Effector CD8-positive, alpha-beta T cell (primary cell): ENCODE data around the gene COX4I1.
A peak's percentile ranks its signal among the peaks of the same experiment; 100 is the strongest.

ENCODE experiments used
- DNase-seq: peaks from one replicate; lab custom pipeline; 2025; lab: John Stamatoyannopoulos, UW
- total RNA-seq, 4 experiments: gene quantifications; one replicate each; lab custom pipeline; 2026; lab: John Stamatoyannopoulos, UW

COX4I1 gene
- total RNA-seq = 147 to 292 (median 210) reads per million in 4 experiments

DNA sequence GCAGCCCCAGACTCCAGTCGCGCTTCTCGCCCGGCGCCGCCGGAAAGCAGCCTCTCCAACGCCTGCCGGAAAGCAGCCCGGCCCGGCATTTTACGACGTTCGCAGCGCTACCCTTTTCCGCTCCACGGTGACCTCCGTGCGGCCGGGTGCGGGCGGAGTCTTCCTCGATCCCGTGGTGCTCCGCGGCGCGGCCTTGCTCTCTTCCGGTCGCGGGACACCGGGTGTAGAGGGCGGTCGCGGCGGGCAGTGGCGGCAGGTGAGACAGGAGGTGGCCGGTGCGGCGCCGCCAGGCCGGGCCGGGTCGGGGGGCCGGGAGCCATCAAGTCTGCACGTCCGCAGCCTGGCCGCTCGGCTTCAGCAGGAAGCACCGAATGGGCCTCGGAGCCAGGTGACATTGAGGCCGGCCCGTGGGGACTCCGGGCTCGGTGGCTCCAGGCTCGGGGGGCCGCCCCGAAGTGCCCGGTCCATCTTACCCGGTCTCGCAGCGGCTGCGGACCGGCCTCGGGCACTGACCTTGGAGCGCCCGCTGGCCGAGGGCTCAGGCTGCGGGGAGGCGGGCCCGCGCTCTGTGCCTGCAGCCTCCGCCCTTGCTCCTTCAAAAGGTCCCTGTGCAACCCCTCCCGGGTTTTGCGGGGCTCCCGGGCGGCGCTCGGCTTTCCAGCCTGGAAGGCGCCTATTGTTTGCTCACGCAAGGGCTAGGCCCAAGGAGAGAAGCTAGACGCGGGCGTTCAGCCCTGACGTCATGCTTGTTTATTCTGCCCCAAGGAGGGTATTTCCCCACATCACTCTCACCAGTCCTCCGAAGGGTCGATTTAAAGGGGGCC, at the start of gene COX4I1, which contains the start of gene EMC8:
COX4I1 (plus strand) TSS at position 199 of the 824 bp plus-strand sequence. CDS start 1,511 bp downstream, outside the sequence.
EMC8 (minus strand) TSS at position 48 of the 824 bp plus-strand sequence. CDS start 249 bp downstream, outside the sequence.
- DNase-seq = peak; percentile 83

DNA sequence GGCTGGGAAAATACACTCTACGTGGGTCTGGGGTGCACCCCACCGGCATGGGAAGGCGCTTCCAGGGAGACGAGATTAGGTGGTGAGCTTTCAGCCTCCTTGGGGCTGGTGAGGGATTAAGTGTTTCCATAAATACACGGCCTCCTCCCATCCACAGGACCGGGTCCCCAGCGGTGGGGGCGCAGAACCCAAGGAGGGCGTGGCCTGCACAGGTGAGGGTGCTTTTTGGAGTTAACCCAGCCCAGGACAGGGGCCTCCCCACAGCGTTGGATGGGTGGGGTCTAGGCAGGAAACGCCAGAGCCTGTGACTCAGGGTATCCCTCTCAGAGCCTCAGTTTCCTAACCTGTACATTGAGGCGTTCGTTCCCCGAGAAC, 49.7 kb upstream of the COX4I1 start:
- DNase-seq = no peak

DNA sequence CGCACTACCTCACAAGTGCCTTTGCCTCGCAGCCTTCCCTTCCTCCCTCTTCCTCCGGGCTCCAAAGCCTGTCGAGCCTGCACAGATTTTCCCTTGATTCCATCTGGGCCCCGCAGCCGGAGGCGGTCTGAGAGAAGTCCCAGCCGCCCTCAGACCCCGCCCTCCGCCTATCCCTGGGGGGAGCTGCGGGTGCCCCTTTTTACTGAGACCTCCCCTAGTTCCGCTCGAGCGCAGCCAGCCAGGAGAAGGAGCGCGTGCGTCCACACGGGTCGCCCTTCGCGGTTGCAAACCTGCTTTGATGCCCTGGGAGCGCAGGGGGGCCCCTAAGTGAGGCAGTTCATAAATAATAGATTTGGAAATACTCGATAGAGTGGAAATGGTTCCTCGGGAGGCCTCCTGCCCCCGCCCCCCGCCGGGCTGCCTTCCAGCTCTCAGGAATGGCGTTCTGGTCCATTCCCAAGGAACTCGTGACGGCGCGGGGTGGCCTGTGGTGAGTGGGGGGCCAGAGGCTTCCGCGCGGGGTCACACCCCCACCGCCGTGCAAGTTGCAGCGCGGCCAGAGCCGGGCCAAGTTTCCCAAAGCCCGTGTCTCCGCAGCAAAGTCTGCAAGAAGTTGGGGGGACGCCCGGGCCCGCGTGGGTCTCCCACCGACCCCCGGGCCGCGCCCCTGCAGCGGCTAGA, 49.2 kb upstream of the COX4I1 start:
- peak; percentile 23 for DNase-seq

DNA sequence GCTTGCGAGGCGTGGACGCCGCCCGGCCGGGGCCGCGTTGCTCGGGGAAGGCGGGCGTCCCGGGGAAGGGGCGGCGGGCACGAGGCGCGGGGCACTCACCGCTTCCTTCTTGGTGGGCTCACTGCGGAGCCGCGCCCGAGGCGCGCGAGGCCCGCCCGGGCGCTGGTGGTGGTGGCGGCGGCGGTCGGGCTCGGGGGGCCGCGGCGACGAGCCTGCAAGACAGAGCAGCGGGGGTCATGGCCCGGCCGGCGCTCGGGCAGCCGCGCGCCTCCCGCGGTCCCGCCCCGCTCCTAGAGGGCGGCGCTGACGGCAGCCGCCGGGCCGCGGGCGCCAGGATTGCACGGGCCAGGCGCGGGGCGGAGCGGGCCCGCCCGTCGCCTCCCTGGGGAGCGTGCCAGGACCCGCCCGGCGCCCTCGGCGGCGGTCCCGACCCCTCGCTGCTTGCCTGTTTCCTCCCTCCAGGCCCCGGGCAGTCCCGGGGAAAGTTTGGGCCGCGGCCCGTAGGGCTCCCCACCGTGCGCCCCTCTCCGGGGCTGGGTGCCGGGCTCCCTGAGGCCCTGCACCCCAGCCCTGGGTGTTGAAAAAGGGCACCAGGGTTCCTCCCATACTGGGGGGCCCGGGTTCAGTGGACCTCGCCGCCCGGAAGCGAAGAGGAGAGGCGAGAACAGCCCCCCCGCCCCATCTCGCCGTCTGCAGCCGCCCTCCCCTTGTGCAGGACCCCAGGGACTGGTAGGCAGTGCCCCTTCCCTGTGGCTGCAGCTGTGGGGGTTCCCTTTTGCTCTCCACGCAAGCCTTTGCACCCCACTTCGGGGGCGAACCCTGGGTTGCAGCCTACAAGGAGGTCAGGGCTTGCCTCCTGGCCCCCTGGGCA, 48.4 kb upstream of the COX4I1 start, which contains the start of gene C16orf74:
C16orf74 (minus strand) TSS at position 270 of the 871 bp plus-strand sequence. CDS start 15,879 bp downstream, outside the sequence.
- DNase-seq = no peak

DNA sequence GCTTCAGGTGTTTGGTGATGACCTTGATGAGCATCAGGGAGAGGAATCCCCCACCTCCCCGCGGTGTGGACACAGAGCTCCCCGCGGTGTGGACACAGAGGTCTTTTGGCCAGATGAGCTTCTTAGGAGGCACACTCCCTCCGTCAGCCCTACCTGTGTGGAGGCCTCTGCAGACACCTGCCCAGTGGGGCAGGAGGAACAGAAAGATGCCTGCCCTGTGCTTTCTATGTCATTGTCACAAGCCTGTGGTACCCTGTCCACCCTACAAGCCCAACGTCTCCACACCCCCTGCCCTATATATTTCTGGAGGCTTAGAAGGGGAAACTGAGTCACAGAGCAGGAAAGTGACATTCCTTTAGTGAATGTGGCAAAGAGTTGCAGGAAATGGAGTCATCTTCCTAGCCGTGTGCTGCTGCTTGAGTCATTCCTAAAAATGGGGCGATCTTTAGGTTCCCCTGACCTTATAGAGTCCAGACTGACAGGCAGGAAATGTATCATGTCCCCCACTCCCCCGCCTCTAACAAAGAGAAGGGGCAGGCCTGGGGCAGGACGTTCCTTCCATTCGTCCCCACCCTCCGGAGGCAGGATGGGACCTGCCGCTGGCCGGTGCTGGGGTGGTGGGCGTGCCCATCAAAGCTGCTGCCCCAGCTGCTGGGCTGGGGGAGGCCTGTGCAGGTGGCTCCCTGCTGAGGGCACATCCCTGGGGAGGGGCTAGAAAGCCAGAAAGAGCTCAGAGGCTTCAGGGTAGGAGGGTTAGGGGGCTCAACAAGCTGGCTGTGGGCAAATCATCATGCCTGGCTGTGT, 47.6 kb upstream of the COX4I1 start:
- no peak for DNase-seq

DNA sequence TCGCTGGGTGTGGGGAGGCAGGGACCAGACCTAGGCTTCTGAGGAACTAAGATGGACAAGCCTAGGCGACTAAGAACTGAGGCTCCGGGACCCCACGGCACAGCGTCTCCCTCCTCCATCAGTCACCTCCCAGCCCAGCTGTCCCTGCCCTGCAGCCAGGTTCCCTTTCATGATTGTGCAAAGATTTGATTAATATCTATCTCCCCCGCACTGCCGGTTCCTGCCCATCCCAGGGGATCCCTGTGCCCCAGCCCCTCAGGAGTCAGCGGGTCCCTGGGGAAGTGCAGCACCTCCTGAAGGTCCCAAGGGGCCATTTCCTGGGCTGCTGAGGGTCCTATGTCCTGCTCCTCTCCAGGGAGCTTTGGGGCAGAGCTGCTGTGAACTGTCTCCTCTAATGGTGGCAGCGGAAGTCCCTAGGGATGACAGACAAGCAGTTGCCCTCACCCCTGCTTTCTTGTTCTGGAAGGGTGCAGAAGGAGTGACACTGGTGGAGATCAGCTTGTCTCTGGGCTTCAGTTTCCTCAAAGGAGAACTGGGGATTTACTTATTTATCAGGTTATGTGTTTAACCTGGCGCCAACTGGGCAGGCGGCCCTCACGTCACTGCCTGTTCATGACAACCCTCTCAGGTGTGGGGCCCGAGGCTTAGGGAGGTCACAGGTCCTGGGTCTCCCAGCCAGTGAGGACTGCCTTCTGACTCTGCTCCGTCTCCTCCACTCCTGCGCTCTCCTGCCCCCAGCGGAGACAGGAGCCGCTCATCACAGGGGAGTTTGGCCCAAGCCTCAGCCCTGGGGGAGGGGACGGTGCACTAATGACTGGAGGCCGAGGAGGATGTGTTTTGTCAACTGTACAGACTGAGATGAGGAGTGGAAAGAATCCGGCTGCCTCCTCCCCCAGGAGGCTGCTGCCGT, 46.7 kb upstream of the COX4I1 start:
- no peak for DNase-seq

DNA sequence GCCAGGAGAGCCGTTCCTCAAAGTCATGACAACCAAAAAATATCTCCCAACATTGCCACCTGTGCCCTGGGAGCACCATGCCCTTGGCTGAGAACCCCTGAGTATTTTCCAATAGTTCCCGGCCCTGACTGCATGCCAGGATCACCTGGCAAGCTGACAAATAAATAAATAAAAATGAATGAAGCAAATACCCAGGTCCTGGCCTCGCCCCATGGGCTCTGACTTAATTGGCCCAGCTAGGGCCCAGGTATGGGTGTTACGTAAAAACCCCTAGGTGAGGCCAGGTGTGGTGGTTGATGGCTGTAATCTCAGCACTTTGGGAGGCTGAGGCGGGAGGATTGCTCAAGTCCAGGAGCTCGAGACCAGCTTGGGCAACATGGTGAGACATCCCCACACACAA, 45.9 kb upstream of the COX4I1 start:
- DNase-seq = no peak

DNA sequence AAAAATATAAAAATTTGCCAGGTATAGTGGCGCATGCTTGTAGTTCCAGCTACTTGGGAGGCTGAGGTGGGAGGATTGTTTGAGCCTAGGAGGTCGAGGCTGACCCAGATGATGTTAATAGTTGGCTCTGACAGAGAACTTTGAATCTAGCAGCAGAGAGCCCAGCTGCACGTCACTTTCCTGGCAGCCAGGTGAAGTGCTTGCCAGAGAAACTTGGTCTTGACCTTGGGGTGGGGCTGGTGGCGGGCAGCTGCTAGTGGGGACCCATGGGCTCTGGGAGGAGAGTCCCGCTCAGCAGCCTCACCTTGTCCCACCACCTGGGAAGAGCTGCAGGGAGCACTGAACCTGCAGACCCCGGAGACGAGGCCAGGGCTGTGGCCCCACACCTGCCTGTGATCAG, 45.5 kb upstream of the COX4I1 start:
- DNase-seq = no peak

DNA sequence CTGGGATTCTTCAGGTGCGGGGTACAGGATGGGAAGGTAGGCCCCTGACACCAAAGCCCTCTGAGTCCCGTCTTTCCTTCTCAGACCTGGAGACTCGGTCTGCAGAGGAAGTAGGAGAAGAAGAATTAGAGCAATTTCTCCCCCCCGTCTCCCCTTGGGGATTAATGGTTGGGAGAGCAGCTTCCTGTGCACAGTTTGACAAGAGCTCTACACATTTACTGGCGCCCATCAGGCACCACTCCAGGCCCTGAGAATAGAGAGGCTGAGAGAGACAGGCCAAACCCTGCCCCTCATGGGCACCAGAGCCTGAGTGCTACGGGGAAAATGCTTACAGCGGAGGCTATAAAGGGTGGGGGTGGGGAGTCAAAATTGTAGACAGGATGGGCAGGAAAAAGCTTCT, 45.1 kb upstream of the COX4I1 start:
- DNase-seq = no peak

DNA sequence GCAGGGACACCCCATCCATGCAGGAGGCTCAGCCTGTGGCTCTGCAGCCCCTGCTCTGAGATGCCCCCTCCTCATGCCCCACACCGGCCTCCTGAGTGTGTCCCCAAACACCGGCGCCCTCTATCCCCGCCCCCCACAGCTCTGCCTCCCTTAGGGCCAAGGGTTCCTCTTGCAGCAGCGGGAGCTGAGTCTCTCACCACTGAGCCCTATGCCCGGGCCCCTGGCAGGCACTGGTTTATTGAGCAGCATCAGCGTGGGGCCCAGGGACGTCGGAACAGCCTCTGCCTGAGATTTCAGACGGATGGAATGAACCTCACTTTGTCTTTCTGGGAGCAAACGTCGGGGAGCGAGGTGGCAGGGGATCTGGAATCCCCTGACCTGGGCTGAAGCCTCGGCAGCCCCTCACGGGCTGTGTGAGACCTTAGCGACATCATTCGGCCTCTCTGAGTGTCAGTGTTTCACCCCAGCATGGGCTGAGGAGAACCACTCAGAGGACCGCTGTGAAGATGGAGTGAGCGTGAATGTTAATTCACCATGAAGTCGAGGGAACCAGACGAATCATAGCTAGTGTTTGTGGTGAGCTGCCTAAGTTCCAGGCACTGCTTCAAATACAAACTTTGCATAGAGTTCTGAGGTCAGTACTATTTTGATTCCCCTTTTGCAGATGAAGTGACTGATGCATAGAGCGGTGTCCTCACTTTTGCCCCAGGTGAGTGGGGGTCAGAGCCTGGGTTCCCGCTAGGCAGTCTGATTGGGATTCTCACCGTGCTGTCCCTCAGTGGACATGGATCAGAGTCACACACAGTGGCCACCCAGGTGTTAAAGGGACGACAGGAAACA, 43.3 kb upstream of the COX4I1 start:
- DNase-seq = no peak

DNA sequence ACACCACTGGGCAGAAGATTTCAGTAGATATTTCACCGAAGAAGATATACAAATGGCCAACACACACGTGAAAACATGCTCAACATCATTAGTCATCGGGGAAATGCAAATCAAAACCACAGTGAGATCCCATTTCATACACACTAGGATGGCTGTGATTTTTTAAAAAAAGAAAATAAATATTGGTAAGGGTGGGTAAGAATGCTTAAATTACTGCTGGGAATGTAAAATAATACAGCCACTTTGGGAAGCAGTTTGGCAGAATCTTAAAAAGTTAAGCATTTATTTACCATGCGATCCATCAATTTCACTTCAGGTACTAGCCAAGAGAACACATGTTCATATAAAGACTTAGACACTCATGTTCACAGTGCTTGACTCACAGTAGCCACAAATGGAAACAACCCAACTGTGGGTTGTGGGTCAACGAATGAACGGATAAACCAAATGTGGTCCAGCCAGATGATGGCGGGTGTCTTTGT, 42.1 kb upstream of the COX4I1 start:
- no peak for DNase-seq

DNA sequence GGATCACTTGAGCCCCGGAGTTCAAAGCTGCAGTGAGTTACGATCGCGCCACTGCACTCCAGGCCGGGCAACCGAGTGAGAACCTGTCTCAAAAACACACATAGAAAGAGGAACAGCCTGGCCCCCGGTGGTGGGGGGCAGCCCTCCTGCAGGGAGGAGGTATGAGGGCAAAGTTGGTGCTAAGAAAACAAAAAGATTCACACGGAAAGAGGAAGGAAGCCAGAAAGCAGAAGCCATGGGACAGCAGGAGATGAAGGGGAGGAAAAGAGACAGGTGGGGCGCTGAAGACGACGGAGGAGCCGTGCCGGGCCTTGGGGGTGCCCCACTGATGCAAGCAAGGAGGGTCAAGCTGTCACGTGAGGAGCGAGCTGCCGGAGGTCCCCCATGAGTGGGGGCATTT, 40.4 kb upstream of the COX4I1 start:
- DNase-seq = no peak

DNA sequence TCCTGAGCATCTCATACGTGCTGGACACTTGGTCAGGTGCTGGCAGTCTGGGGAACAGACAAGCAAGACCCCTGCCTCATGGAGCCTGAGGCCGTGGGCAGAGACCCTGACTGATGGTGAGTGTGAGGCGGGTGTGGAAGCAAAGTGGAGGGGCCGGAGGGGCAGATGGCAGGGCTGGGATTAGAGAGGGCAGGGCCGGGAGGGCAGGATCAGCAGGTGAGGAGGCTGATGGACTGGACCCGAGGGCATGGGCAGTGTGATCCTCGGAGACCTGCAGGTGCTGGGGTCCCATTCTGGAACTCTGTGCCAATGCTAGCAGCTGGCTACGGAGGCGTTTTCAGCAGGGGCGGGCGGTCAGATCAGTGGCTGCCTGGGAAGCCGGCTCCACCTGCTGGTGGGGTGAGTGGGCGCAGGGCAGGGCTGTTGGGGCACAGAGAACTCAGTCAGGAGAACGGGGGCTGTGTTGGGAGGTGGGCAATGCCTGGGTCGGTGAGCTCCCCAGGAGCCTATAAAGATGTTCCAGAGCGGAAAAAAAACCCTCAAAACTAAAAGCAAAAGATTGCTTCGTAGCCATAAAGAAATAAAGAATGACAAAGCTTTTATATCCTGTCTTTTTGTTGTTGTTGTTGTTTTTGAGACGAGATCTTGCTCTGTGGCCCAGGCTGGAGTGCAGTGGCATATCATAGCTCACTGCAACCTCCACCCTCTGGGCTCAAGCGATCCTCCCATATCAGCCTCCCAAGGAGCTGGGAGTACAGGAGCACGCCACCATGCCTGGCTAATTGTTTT, 39.7 kb upstream of the COX4I1 start:
- DNase-seq = no peak

DNA sequence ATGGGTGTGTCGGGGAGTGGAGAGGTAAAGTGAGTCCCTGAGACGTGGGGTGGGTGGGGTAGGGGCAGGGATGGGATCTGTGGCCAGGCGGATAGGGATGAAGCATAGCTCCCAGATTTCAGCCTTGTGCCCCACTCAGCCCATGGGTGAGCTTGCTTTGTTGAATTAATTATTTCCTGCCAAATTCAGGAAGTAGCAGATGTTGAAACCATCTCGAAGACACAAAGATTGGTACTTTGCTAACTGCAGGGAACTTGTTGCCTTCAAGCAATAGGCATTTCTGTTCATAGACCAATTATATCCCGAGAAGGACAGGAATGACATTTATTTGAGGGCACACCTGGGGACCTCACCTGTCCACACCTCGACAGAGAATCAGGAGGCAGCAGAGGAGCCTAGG, 37.6 kb upstream of the COX4I1 start:
- no peak for DNase-seq

DNA sequence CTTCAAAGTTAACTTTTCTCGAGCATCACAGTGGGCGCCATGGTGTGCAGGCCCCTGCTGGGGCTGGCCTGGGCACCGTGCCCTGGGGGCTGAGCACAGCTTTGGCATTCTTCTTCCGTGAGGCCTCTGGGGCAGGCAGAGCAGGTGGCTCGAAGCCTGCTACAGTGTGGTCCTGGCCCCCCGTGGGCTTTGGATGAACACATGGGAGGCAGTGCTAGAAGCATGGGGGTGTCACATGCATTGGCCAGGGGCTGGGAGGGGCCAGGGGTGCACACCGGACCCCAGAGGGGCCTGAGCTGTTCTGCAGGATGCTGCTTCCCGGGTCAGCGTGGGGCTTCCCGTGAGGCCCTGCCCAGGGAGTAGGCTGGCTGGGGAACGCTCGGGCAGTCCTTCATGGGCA, 36.5 kb upstream of the COX4I1 start:
- no peak for DNase-seq

DNA sequence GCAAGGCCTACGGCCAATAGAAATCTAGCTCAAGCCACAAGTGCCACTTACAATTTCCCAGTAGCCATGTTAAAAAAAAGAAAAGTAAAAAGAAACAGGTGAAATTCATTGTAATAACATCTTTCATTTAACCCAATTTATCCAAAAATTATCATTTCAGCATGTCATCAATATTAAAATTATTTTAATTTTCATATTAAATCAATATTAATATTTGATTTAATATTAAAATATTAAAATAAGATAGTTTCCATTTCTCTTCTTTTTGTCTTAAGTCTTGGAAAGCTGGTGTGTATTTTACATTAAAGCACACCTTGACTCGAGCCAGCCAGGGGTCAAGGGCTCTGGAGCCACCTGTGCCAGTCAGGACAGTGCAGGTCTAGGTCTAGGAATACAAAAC, 35.9 kb upstream of the COX4I1 start:
- no peak for DNase-seq

DNA sequence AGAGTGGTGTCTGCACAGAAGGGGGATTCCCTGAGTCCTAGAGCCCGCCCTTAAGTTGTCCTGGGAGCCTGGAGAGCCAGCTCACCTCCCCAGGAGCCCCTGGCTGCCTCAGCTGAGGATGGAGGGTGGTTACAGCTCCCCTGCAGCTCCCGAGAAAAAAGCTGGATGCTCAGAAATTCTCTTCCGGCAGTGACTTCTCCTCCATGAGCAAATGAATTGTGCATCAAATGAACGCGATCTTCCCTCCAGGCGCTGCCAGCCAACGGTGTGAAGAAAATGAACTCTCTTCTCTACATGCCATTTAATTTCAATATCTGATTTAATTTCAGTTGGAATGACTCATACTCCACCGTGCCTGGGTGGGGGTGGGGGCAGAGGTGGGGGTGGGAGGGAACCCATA, 34.3 kb upstream of the COX4I1 start:
- DNase-seq = no peak

DNA sequence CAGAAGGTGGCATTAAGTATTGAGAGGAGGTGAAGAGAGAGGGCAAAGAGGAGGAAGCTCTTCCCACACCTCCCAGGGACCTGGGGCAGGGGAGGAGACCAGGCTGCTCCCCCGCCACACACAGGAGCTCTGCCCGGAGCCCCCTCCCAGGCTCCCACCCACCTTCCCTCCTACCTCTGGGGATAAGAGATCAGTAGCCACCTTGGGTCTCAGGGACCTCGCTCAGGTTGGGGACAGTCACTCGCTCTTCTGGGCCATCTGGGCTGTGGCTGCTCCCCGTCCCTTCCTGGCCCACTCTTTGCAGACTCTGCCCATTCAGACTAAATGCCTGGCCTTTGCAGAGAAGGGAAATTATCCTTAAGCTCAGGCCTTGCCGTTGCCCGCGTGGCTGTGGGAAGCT, 33.7 kb upstream of the COX4I1 start:
- DNase-seq = no peak
